AG09309 (cell line): ENCODE measurements around the gene BBS7.

Experiments used
- DNase-seq: peaks from one replicate; pipeline ENCODE4 v3.0.0-alpha.2; 2010; ENCODE audit warnings: low read depth
- H3K4me3 ChIP-seq: 2 replicates; pipeline ENCODE4 v1.5.1; 2011; ENCODE audit warnings: mild to moderate bottlenecking, low read depth, low read length, moderate library complexity; ENCODE audit not compliant: control insufficient read depth
- TF ChIP-seq, protein P1 (sequence below): IDR thresholded peaks from 2 replicates; pipeline ENCODE4 v1.5.1; 2011; ENCODE audit warnings: mild to moderate bottlenecking, low read depth, low read length, inconsistent platforms; ENCODE audit not compliant: insufficient read depth, control insufficient read depth; ENCODE audit errors: missing control alignments

BBS7 gene, protein sequence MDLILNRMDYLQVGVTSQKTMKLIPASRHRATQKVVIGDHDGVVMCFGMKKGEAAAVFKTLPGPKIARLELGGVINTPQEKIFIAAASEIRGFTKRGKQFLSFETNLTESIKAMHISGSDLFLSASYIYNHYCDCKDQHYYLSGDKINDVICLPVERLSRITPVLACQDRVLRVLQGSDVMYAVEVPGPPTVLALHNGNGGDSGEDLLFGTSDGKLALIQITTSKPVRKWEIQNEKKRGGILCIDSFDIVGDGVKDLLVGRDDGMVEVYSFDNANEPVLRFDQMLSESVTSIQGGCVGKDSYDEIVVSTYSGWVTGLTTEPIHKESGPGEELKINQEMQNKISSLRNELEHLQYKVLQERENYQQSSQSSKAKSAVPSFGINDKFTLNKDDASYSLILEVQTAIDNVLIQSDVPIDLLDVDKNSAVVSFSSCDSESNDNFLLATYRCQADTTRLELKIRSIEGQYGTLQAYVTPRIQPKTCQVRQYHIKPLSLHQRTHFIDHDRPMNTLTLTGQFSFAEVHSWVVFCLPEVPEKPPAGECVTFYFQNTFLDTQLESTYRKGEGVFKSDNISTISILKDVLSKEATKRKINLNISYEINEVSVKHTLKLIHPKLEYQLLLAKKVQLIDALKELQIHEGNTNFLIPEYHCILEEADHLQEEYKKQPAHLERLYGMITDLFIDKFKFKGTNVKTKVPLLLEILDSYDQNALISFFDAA

DNA sequence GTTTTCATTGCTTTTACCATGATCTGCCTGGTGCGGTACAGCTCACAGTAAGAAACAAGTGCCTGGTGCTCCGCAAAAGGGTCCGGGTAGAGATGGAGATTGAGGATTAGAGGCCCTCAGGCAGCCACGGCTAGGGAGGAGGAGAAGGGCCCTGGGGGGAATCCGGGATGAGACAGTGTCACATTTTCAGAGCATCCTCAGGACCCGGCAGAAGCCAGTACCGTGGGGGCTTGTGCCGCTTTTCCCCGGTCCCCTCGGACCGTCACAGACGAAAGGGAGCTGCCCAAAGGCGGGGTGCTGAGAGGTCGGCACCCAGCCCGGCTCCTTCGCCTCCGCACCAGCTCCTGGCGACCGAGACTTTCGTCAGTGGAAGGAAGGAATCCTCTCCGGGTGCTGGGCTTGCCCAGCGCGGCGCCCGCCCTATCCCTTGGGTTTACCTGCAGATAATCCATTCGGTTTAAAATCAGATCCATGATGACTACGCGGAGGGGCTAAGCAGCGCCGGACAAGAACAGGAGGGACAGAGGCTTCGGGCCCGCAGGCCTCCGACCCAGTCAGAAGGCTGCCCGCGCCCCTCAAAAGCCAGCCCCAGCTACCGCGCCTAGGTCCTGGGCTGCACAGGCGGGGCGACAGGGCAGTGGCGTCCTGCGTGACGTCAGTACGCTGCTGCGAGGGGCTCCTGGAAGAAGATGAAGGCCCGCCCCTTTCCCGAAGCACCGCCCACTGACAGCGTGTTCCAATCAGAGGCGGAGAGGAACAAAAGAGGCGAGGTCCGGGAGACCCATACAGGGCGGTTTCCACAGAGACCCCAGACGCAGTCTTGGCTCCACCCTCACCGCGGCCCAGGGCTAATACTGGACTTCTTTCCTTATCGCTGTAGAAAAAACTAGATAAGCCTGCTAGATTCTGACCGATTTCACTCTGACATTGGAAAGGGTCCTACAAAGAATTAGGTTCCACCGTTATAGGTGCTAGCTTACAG lies at the start of gene BBS7:
BBS7 (minus strand) TSS at position 634 of the 982 bp plus-strand sequence; CDS start at position 473, 161 bp downstream.
- TF ChIP-seq, protein P1, sequence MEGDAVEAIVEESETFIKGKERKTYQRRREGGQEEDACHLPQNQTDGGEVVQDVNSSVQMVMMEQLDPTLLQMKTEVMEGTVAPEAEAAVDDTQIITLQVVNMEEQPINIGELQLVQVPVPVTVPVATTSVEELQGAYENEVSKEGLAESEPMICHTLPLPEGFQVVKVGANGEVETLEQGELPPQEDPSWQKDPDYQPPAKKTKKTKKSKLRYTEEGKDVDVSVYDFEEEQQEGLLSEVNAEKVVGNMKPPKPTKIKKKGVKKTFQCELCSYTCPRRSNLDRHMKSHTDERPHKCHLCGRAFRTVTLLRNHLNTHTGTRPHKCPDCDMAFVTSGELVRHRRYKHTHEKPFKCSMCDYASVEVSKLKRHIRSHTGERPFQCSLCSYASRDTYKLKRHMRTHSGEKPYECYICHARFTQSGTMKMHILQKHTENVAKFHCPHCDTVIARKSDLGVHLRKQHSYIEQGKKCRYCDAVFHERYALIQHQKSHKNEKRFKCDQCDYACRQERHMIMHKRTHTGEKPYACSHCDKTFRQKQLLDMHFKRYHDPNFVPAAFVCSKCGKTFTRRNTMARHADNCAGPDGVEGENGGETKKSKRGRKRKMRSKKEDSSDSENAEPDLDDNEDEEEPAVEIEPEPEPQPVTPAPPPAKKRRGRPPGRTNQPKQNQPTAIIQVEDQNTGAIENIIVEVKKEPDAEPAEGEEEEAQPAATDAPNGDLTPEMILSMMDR, result no peak
- peak; percentile 61 for DNase-seq
- H3K4me3 ChIP-seq, result peak within 1 kb of the TSS; percentile 80

DNA sequence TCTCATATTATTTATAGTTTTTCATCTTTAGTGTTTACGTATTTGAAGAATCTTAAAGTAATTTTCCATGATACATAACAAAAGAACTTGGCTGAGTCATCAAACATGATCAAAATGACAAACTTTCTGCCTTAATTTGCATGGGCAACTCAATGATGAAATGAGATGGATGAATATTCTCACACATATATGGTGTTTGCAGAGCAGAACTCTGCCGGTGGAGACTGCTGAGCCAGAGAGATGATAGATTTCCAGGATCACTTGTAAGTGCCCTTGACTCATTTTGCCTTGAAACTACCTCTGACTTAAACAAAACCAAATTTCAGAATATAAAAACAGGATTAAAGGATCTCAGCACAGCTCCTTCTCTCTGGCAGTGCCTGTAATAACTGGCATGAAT lies 43.4 kb upstream of the BBS7 start:
- TF ChIP-seq, protein P1, result no peak
- no peak overlapping the region for H3K4me3 ChIP-seq
- DNase-seq, result no peak

DNA sequence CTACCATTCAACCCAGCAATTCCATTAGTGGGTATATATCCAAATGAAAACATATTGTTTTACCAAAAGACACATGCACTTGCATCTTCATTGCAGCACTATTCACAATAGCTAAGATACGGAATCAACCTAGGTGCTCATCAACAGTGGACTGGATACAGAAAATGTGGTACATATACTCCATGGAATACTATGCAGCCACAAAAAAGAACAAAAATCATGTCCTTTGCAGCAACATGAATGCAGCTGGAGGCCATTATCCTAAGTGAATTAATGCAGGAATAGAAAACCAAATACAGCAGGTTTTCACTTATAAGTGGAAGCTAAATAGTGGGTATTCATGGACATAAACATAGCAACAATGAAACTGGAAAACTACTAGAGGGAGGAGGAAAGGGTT lies 38.1 kb upstream of the BBS7 start:
- DNase-seq, result no peak
- TF ChIP-seq, protein P1, result no peak
- no peak overlapping the region for H3K4me3 ChIP-seq

DNA sequence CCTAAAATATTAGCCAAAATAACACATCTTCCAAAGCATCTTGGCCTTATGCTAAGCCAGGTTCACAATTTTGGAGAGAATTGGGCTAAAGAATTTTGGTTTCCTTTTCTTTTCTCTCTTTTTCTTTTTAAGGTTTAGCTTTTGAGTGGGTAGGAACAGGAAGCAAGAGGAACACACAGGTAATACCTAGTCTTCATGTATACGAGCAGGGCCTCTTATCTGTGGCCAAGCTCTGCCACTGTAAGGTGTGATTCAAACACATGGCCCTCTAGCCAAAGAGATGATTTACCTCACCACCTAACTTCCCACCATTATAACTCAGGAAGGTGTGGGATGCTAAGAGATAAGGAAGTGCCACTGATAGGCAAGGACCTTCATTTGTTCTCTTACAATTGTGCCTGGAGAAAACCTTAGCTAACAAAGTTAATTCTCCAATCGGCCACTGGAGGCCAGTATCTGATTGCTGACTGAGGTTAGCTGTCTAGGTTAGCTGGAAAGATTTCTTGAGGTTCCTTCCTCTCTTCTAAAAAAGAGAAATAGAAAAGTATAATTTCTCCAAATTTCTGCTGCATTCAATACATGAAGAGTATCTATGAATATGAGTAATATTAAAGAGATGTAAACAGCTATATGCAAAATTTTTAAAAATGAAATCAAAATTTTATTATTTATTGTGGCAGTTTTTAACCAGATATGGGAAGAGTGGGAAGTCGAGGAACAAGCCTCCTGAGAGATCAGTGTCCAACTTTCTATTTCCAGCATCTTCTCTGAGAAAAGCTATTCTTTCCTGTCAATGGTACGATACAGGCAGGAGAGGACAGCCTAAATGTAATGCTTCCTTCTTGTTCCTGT lies 30.1 kb upstream of the BBS7 start:
- TF ChIP-seq, protein P1, result peak; percentile 81
- no peak overlapping the region for H3K4me3 ChIP-seq
- DNase-seq, result peak; percentile 16

DNA sequence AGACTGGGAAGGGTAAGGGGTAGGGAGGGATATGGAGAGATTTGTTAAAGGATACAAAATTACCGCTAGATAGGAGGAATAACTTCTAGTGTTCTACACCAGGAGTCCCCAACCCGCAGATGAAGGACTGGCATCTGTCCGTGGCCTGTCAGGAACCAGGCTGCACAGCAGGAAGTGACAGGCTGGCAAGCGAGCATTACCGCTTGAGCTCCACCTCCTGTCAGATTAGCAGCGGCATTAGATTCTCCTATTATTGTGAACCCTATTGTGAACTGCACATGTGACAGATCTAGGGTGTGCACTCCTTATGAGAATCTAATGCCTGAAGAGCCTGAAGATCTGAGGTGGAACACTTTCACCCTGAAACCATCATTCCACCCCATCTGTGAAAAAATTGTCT lies 27.9 kb upstream of the BBS7 start:
- H3K4me3 ChIP-seq, result no peak overlapping the region
- no peak for DNase-seq
- TF ChIP-seq, protein P1, result no peak
